SK-N-SH treated with all-trans-retinoic acid at 6 μM for 48 hours (cell line): ENCODE data around the gene LBHD2.

ENCODE experiments used
- ATAC-seq: fragments of 200-7000 bp; cut with Tn5 transposase; 3 replicates; pipeline ENCODE4 v1.9.1; 2020; ENCODE audit warnings: mild to moderate bottlenecking, moderate library complexity
- ARNTL ChIP-seq: fragments of 450-650 bp; formaldehyde crosslinking; IDR thresholded peaks from 2 replicates; pipeline ENCODE4 v1.5.0; 2020; ENCODE audit warnings: low read depth, mild to moderate bottlenecking, moderate library complexity, borderline replicate concordance
- BACH2 ChIP-seq: fragments of 250-450 bp; sonication (Bioruptor Pico); IDR thresholded peaks from 2 replicates; pipeline ENCODE4 v1.9.0; 2021; ENCODE audit warnings: mild to moderate bottlenecking, borderline replicate concordance
- CREB5 ChIP-seq: fragments of 250-450 bp; sonication (Bioruptor Pico); IDR thresholded peaks from 2 replicates; pipeline ENCODE4 v1.5.1; 2020; ENCODE audit warnings: low read depth, mild to moderate bottlenecking, moderate library complexity
- CSDC2 ChIP-seq: fragments of 250-450 bp; sonication (Bioruptor Pico); IDR thresholded peaks from 2 replicates; pipeline ENCODE4 v1.5.0; 2020; ENCODE audit warnings: mild to moderate bottlenecking, moderate library complexity
- ESRRG ChIP-seq: fragments of 250-450 bp; sonication (Bioruptor Pico); IDR thresholded peaks from 2 replicates; pipeline ENCODE4 v1.6.1; 2021; ENCODE audit warnings: mild to moderate bottlenecking
- GLIS3 ChIP-seq: fragments of 250-450 bp; sonication (Bioruptor Pico); IDR thresholded peaks from 2 replicates; pipeline ENCODE4 v1.5.0; 2020; ENCODE audit warnings: mild to moderate bottlenecking, moderate library complexity
- ISL1 ChIP-seq: fragments of 250-450 bp; sonication (Bioruptor Pico); IDR thresholded peaks from 2 replicates; pipeline ENCODE4 v2.1.2; 2022; ENCODE audit warnings: mild to moderate bottlenecking, moderate library complexity
- OSR1 ChIP-seq: fragments of 250-450 bp; sonication (Bioruptor Pico); IDR thresholded peaks from 2 replicates; pipeline ENCODE4 v1.8.0; 2022; ENCODE audit warnings: moderate library complexity, mild to moderate bottlenecking, inconsistent platforms
- PATZ1 ChIP-seq: fragments of 250-450 bp; sonication (Bioruptor Pico); IDR thresholded peaks from 2 replicates; pipeline ENCODE4 v1.8.0; 2020; ENCODE audit warnings: mild to moderate bottlenecking, moderate library complexity, borderline replicate concordance
- POU6F1 ChIP-seq: fragments of 250-450 bp; sonication (Bioruptor Pico); IDR thresholded peaks from 2 replicates; pipeline ENCODE4 v1.8.0; 2021; ENCODE audit warnings: low read depth, mild to moderate bottlenecking, moderate library complexity, borderline replicate concordance
- PPARA ChIP-seq: fragments of 250-450 bp; sonication (Bioruptor Pico); IDR thresholded peaks from 2 replicates; pipeline ENCODE4 v1.5.0; 2020; ENCODE audit warnings: mild to moderate bottlenecking, borderline replicate concordance
- RARB ChIP-seq: fragments of 250-450 bp; sonication (Bioruptor Pico); IDR thresholded peaks from 2 replicates; pipeline ENCODE4 v1.8.0; 2021; ENCODE audit warnings: mild to moderate bottlenecking, moderate library complexity
- SNAI2 ChIP-seq: fragments of 250-450 bp; sonication (Bioruptor Pico); IDR thresholded peaks from 2 replicates; pipeline ENCODE4 v1.5.0; 2020; ENCODE audit warnings: mild to moderate bottlenecking, moderate library complexity
- TCF4 ChIP-seq: fragments of 250-450 bp; sonication (Bioruptor Pico); IDR thresholded peaks from 2 replicates; pipeline ENCODE4 v1.8.0; 2021; ENCODE audit warnings: mild to moderate bottlenecking, moderate library complexity, borderline replicate concordance
- TOX ChIP-seq: fragments of 250-450 bp; sonication (Bioruptor Pico); IDR thresholded peaks from 2 replicates; pipeline ENCODE4 v1.8.0; 2021; ENCODE audit warnings: mild to moderate bottlenecking, moderate library complexity, borderline replicate concordance
- ZC3H10 ChIP-seq: fragments of 250-450 bp; sonication (Bioruptor Pico); IDR thresholded peaks from 2 replicates; pipeline ENCODE4 v1.5.1; 2021; ENCODE audit warnings: mild to moderate bottlenecking, moderate library complexity
- ZFP3 ChIP-seq: fragments of 250-450 bp; sonication (Bioruptor Pico); IDR thresholded peaks from 2 replicates; pipeline ENCODE4 v1.5.0; 2020; ENCODE audit warnings: mild to moderate bottlenecking, moderate library complexity
- ZFP30 ChIP-seq: fragments of 450-650 bp; formaldehyde crosslinking; IDR thresholded peaks from 2 replicates; pipeline ENCODE4 v1.5.0; 2022; ENCODE audit warnings: mild to moderate bottlenecking, moderate library complexity
- ZNF565 ChIP-seq: fragments of 450-650 bp; formaldehyde crosslinking; conservative IDR thresholded peaks from 2 replicates; pipeline ENCODE4 v1.5.0; 2020; ENCODE audit warnings: low read depth, mild to moderate bottlenecking, moderate library complexity
- ZNF70 ChIP-seq: fragments of 450-650 bp; formaldehyde crosslinking; IDR thresholded peaks from 2 replicates; pipeline ENCODE4 v1.5.0; 2020; ENCODE audit warnings: mild to moderate bottlenecking, moderate library complexity
- ZNF8 ChIP-seq: fragments of 450-650 bp; formaldehyde crosslinking; IDR thresholded peaks from 2 replicates; pipeline ENCODE4 v1.5.0; 2020; ENCODE audit warnings: mild to moderate bottlenecking, moderate library complexity
- TF ChIP-seq, protein P1 (sequence below): fragments of 250-450 bp; sonication (Bioruptor Pico); IDR thresholded peaks from 2 replicates; pipeline ENCODE4 v1.5.0; 2020; ENCODE audit warnings: mild to moderate bottlenecking, moderate library complexity

LBHD2 gene

GRCh38 chr14:103070263-103070885 lies 13.6 kb upstream of the LBHD2 start:
- TF ChIP-seq PPARA (CRISPR knock-in tag) = no peak
- no peak for TF ChIP-seq SNAI2 (CRISPR knock-in tag)
- no peak for TF ChIP-seq POU6F1 (CRISPR knock-in tag)
- TF ChIP-seq BACH2 (CRISPR knock-in tag) = no peak
- no peak for TF ChIP-seq TCF4 (CRISPR knock-in tag)
- TF ChIP-seq ZFP3 (CRISPR knock-in tag) = no peak
- TF ChIP-seq ZNF70 (CRISPR knock-in tag) = no peak
- no peak for TF ChIP-seq ESRRG (CRISPR knock-in tag)
- no peak for TF ChIP-seq ARNTL
- no peak for TF ChIP-seq RARB (CRISPR knock-in tag)
- TF ChIP-seq ISL1 (CRISPR knock-in tag) = no peak
- TF ChIP-seq OSR1 (CRISPR knock-in tag) = no peak
- TF ChIP-seq, protein P1, sequence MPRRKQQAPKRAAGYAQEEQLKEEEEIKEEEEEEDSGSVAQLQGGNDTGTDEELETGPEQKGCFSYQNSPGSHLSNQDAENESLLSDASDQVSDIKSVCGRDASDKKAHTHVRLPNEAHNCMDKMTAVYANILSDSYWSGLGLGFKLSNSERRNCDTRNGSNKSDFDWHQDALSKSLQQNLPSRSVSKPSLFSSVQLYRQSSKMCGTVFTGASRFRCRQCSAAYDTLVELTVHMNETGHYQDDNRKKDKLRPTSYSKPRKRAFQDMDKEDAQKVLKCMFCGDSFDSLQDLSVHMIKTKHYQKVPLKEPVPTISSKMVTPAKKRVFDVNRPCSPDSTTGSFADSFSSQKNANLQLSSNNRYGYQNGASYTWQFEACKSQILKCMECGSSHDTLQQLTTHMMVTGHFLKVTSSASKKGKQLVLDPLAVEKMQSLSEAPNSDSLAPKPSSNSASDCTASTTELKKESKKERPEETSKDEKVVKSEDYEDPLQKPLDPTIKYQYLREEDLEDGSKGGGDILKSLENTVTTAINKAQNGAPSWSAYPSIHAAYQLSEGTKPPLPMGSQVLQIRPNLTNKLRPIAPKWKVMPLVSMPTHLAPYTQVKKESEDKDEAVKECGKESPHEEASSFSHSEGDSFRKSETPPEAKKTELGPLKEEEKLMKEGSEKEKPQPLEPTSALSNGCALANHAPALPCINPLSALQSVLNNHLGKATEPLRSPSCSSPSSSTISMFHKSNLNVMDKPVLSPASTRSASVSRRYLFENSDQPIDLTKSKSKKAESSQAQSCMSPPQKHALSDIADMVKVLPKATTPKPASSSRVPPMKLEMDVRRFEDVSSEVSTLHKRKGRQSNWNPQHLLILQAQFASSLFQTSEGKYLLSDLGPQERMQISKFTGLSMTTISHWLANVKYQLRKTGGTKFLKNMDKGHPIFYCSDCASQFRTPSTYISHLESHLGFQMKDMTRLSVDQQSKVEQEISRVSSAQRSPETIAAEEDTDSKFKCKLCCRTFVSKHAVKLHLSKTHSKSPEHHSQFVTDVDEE (CRISPR knock-in tag) = no peak
- TF ChIP-seq TOX (CRISPR knock-in tag) = no peak
- no peak for TF ChIP-seq ZNF565 (CRISPR knock-in tag)
- no peak for TF ChIP-seq CSDC2
- no peak for TF ChIP-seq PATZ1 (CRISPR knock-in tag)
- TF ChIP-seq ZC3H10 (CRISPR knock-in tag) = no peak
- TF ChIP-seq, all 23 proteins: peak for 0

DNA sequence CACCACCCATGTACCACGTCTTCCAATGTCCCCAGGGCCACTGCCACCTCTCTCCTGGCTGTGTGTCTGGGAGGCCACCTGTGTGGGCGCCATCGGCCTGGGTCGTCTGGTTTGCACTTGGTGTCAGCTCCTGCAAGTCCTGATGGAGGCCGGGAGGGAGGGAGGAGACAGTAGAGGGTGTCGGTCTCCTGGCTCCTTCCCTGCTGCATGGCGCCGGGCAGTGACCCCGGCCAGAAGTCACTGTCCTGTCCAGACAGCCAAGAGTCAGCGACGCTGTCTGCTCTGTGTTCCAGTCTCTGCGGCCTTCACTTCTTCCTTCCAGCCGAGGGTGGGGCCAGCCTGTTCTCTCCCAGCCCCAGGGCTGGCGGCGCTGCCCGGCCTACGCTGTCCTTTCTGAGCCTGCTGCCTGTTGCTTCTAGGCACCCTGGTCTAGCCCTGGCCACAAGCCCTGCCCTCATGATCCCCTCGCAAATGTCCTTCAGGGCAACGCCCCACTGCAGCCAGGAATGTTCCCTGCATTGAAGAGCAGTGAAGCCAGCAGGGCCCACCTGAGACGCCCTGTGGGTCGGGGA lies 13.0 kb upstream of the LBHD2 start:
- TF ChIP-seq ZNF565 (CRISPR knock-in tag) (no peak), TCF4 (CRISPR knock-in tag) (no peak), OSR1 (CRISPR knock-in tag) (no peak), GLIS3 (no peak), ZFP30 (CRISPR knock-in tag) (no peak), CSDC2 (no peak)
- no peak for ATAC-seq

More at GRCh38 chr14:103070263-103070885, 13.6 kb upstream of the LBHD2 start:
- ATAC-seq = no peak

DNA sequence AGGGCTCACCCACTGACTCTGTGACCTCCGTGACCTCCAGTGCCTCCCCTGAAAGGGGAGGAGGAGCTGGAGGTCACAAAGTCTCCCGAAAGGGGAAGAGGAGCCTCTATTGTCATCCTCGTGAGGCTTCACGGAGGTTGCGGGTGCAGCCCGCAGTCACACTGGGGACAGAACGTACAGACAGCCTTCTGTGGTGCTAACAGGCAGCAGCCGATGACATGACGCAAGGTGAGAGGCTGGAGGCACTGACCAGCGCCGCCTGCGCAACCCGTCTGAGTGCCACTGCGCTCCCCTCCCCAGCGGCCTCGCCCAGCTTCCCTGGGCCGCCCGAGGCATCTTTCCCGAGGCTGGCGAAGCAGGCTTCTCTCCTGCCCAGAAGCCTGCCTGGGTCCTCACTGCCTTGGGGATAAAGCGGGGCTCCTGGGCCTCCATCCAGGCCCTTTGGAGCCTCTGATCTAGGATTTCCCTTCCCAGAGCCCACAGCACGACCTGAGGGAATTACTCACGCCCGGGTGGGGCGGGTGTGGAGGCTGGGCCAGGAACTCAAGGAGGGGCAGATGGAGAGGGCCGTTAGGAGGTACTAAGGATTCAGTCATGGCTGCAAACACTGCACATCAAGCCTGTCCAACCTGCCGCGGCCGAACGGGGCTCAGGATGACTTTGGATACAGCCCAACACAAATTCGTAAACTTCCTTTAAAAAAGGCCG lies 12.3 kb upstream of the LBHD2 start:
- no peak for ATAC-seq
- no peak for TF ChIP-seq PATZ1 (CRISPR knock-in tag)
- no peak for TF ChIP-seq BACH2 (CRISPR knock-in tag)
- TF ChIP-seq ZNF565 (CRISPR knock-in tag) = no peak
- TF ChIP-seq CSDC2 = no peak
- TF ChIP-seq GLIS3 = no peak
- no peak for TF ChIP-seq ZNF70 (CRISPR knock-in tag)
- no peak for TF ChIP-seq CREB5 (CRISPR knock-in tag)
- no peak for TF ChIP-seq ZNF8 (CRISPR knock-in tag)
- TF ChIP-seq RARB (CRISPR knock-in tag) = no peak
- TF ChIP-seq ESRRG (CRISPR knock-in tag) = no peak
- TF ChIP-seq ISL1 (CRISPR knock-in tag) = no peak
- no peak for TF ChIP-seq POU6F1 (CRISPR knock-in tag)
- TF ChIP-seq ZFP30 (CRISPR knock-in tag) = no peak
